GM21360 (cell line): ENCODE measurements around the gene BORCS8.
"Not testable (repeated sequence)": the region's sequence is repeated elsewhere in the genome, so short reads cannot be mapped to it uniquely, and the experiment has no call there.

Experiments
- ATAC-seq: cut with Tn5 transposase; IDR thresholded peaks from one replicate; pipeline ENCODE4 v1.9.1; 2021; ENCODE audit warnings: mild to moderate bottlenecking, moderate library complexity; ENCODE audit not compliant: unreplicated experiment

Gene BORCS8

DNA sequence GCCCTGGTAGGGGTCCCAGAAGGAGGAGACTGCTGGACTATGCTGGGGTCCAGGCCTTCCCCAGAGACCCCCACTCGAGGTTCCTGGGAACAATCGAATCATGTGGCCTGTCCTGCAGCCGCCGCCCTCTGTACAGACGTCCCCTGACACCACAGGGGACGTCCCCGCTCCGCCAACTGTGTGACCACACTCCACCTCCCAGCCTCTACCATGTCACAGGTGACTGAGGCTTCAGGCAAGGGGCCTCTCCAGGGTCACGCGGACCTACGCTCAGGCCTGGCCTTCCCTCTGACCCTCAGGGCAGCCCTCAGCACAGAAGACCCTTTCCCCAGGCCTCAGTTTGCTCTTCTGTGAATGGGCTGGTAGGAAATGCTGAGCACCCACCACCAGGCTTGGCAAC, 40.5 kb downstream of the BORCS8 start:
- ATAC-seq, result no peak

DNA sequence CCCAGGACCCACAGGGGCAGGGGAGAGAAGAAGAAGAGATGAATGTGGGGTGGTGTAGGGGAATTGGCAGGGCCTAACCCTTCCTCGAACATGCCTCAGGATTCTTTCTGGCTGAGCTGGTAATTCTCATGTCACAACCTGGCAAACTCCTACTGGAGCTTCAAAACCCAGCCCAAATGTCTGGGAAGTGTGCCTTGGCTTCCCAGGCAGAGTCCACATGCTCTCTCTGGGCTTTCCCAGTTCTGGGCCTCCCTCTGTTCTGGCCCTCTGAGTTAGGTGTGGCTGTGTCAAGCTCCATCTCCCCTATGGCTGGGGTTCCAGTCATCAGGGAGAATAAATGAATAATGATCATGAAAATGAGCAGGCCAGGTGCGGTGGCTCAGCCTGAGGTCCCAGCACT, 42.5 kb downstream of the BORCS8 start:
- ATAC-seq, result no peak

DNA sequence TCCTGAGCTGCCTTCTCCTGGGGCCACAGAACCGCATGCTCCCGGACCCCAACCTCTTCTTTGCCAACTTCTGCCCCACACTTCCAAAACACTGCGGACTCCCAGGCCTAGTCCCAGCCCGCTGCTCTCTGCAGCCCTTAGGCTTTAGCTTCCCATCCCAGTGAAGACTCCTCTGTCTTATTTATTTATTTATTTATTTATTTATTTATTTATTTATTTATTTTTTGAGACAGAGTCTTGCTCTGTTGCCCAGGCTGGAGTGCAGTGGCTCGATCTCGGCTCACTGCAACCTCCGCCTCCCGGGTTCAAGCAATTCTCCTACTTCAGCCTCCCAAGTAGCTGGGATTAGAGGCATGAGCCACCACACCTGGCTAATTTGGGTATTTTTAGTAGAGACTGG, 43.4 kb downstream of the BORCS8 start:
- ATAC-seq, result not testable (repeated sequence)

DNA sequence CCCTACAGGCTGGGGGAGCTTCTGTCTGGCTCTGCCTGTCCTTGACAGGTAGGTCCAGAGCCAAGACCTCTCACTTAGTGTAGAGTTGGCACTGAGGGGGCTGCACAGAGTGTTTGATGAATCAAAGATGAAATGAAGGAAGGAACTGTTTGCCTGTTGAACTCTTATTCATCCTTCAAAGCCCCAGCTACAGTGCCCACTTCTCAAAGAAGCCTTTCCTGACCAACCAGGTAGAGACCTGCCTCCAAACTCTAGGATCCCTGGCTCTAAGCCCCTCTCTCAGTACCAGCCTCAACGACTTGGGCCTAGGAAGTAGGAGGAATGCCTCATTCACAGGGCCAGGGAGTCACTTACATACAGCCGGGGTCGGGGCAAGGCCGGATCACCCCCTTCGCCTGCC, 44.6 kb downstream of the BORCS8 start:
- no peak for ATAC-seq

- ATAC-seq, result no peak
Observed at GRCh38 chr19:19146865-19147264, 45.1 kb downstream of the BORCS8 start.

DNA sequence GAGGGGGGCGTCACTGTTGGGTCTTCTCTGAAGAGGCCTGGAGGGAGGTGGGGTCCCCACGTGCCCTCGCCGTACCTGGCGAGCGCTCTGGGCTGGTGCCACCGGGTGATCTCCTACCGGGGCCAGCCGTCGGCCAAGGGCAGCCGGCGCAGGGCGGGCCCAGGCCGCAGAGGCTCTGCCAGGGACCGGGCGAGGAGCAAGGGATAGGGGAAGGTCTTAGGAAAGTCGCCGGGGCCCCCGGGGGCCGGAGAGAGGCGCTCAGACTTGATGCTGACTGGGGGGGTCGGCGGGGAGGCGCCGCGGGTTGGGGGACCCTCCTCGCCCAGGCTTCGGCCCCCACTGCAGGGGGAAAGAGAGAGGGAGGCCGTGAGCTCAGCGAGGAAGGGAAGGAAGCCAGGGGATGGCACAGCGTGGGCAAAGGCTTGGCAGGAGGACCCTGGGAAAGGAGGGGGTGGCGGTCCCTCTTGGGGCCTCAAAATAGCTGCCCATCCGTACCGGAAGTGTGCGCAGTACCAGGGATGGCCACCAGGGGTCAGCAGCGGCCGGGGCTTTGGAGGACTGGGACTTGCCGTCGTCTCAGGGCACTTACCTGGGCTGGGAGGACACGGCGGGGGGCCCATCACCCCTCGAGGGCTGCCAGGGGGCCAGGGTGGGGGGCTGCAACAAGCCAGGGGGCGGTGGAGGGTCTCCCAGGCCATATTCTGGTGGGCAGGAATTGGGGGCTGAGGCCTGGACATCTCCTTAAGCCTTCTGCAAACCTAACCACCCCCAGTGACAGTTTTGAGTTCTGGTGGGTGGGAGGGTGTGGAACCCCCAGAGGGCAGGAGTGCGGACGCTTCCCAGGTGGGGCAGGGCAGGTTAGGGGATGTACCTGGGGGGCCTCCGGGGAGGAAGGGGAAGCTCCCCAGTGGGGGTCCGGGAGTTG, 46.0 kb downstream of the BORCS8 start:
- peak; percentile 58 for ATAC-seq

DNA sequence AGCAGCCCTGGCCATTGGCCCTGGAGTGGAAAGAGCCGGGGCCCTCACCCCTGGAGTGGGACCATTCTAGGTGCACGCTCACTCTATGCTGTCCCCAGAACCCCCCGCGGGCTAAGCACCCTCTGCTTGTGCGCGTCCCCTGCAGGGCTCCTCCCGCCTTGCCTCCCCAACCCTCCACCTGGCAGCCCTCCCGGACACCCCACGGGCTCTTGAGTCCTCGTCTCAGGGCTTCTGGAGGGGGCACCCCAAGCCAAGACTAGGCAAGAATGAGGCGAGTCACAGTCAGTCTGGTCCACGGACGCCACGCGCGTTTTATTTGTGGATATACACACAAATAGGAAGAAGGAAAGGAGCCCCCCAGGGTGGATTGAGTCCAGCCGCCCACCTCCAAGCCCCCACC, 46.7 kb downstream of the BORCS8 start:
- ATAC-seq, result no peak

DNA sequence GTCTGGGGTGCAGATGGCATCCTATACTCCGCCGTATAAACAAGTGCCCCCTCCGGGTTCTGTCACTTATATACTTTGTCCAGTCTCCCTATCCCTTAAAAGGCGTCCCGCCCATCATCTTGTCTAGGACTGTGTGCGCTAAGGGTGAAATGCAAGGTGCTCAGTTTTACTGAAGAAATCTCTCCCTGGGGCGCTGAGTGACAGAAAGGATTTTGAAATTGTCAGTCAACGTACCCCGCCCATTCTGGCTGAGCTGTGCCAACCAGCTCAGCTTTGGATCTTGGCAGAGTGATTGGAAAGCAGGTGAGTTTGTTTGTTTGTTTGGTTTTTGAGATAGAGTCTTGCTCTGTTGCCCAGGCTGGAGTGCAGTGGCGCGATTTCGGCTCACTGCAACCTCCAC, 49.6 kb downstream of the BORCS8 start:
- no peak for ATAC-seq

GRCh38 chr19:19140476-19140875, 51.5 kb downstream of the BORCS8 start:
- no peak for ATAC-seq

- ATAC-seq, result no peak
Observed at GRCh38 chr19:19139876-19140229, 52.1 kb downstream of the BORCS8 start.

DNA sequence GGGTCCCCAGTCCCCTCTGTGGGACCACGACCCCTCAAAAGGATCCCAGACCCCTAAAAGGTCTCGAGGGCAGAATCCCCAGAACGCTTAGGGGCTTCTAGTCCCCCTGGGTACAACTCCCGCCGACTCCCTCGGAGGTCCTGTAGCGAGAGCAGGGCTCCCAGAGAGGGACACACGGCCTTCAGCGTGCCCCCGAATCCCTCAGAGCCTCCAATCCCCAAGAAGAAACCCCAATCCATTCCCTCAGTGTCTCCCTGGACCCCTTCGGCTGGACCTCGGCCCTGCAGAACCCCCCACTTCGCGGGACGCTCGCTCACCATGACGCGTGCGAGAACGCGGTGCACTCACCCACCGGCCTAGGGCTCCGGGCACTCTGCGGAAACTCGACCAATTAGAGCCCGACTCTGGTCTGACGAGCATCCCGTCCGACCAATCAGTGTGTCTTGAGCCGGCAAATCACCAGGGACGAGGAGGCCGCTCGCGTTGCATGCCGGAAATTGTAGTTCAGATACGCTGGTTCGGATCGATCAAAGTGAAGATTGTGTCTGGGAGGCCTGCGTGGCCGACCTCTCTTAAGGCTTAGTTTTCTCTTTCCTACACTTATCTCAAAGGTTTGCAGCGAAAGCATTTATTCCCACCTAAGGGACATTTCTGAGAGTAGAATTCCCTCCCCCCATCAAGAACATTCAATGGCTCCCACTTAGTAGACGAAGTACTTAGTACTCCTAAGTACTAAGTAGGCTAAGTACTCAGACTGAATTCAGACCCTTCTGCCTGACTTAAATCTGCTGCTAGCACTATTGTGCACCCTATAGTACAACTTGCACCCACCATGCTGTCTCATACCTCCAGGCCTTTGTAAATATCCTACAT, 53.6 kb downstream of the BORCS8 start, which contains the start of gene TMEM161A:
Gene TMEM161A (minus strand): TSS at position 370 of the 873 bp plus-strand sequence. CDS start 50 bp downstream, at position 320.
- peak; percentile 95 for ATAC-seq

GRCh38 chr19:19137556-19138108, 54.3 kb downstream of the BORCS8 start:
- ATAC-seq, result no peak

GRCh38 chr19:19135713-19136112, 56.2 kb downstream of the BORCS8 start:
- ATAC-seq, result not testable (repeated sequence)

DNA sequence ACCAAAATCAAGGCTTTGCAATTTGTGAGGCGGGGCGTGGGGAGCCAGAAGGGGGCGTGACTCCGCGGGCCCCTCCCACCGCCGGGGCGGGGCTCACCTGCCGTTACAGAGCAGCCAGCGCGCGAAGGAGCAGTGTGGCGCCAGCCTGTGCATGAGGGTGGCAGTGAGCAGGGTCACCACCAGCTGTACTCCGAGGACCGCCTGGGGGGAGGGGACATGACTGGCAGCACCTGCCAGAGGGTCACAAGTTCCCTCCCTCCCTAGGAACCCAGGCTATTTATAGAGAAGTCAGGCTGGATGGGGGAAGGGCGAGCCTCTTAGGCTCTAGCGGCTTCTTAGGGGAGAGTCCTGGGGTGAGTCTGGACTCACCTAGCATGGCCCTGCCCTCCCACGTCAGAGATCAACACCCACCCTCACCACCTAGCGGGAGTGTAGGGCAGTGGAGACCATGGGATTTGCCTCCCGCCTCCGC, 57.2 kb downstream of the BORCS8 start:
- no peak for ATAC-seq

DNA sequence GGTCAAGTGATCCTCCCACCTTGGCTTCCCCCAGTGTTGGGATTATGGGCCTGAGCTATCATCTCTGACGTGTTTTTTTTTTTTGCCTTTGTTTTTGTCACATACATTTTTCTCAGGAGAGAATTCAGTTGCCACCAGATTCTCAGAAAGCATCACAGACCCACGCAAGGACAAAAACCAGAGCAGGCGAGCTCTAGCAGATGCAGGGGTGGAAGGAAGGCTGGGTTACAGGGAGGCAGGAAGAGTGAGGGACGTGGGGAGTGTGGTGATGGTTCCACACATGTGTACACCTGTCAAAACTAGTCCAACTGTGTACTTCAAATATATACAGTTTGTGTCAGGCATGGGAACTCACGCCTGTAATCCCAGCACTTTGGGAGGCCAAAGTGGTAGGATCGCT, 58.0 kb downstream of the BORCS8 start:
- ATAC-seq, result no peak

DNA sequence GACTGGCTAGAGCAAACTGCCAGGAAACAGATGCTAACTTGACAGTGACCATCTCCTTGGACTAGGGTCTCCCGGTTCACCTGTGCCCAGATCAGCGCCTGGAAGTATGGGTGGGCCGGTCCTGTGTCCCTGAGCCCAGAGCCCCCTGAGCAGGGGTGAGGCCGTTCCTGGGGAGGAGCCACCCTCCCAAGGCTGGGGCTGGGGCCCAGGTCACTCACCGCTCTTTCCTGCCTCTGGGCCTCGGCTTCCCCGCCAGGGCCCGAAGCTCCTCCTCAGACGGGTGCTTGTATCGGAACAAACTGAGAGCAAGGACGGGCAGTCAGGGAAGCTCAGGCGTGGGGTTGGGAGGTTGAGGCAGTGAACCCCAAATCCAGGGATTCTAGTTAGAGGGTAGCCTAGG, 59.0 kb downstream of the BORCS8 start:
- no peak for ATAC-seq

DNA sequence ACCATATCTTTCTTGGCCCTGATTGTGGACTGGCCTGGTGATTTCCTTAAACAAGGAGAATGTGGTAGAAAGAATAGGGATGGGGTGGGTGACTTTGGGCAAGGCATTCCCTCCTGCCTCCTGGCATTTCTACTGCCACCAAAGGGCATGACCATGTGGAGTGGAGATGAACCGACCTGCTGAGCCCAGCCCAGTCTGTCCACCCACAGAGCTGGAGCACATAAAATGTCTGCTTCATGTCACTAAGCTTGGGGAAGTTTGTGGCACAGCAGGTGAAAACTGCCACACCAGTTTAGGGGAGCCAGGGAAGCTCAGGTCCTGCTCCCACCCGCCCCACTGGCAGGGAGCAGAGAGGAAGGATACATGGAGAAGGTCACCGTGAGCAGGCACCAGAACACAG, 60.0 kb downstream of the BORCS8 start:
- ATAC-seq, result no peak
